Stimulated activated CD4-positive, alpha-beta T cell treated with anti-CD3 and anti-CD28 coated beads, TNF-alpha, amount 100 ng/mL, for 4 hours (primary cell): Measurements from ENCODE around the gene PIANP.

ENCODE experiments used
- DNase-seq, 3 experiments: peaks; one replicate each; pipeline ENCODE4 v3.0.0-alpha.2; 2020; ENCODE audit warnings: low read depth in 3 of 3

PIANP gene

GRCh38 chr12:6667559-6668210 is 32.9 kb downstream of the PIANP start:
- no peak for DNase-seq

- no peak for DNase-seq
Measured at GRCh38 chr12:6666211-6666610, 34.4 kb downstream of the PIANP start.

- DNase-seq = no peak
Measured at GRCh38 chr12:6664902-6665301, 35.7 kb downstream of the PIANP start.

GRCh38 chr12:6662906-6663742 is 37.5 kb downstream of the PIANP start, which contains the start of gene ING4:
Gene ING4, minus strand, starts transcription at chr12:6663119. Its CDS starts 18 bp downstream, at chr12:6663101.
- DNase-seq = peak; percentile 69 to 93 (median 90)

- no peak for DNase-seq
Measured at GRCh38 chr12:6662602-6662905, 38.1 kb downstream of the PIANP start.

- no peak for DNase-seq
Measured at GRCh38 chr12:6653987-6654386, 46.6 kb downstream of the PIANP start.

GRCh38 chr12:6653342-6653741 is 47.3 kb downstream of the PIANP start:
- no peak for DNase-seq

GRCh38 chr12:6652391-6652790 is 48.2 kb downstream of the PIANP start:
- DNase-seq = no peak

- no peak for DNase-seq
Measured at GRCh38 chr12:6650832-6651231, 49.8 kb downstream of the PIANP start.

GRCh38 chr12:6647083-6647604 is 53.5 kb downstream of the PIANP start, which contains the start of gene ACRBP:
Gene ACRBP, minus strand, starts transcription at chr12:6647432. Its CDS starts 66 bp downstream, at chr12:6647366.
- no peak for DNase-seq

- DNase-seq = no peak
Measured at GRCh38 chr12:6646276-6647082, 54.1 kb downstream of the PIANP start.

- DNase-seq = no peak
Measured at GRCh38 chr12:6644903-6645302, 55.7 kb downstream of the PIANP start.

- no peak for DNase-seq
Measured at GRCh38 chr12:6644257-6644596, 56.4 kb downstream of the PIANP start.
